HG02588 (cell line): Measurements from ENCODE around the gene RNF4.
"Not testable (repeated sequence)": the region's sequence is repeated elsewhere in the genome, so short reads cannot be mapped to it uniquely, and the experiment has no call there.

Source experiments
- ATAC-seq: cut with Tn5 transposase; IDR thresholded peaks from one replicate; pipeline ENCODE4 v1.9.1; 2021; ENCODE audit warnings: mild to moderate bottlenecking, moderate library complexity; ENCODE audit not compliant: unreplicated experiment

The RNF4 gene

DNA sequence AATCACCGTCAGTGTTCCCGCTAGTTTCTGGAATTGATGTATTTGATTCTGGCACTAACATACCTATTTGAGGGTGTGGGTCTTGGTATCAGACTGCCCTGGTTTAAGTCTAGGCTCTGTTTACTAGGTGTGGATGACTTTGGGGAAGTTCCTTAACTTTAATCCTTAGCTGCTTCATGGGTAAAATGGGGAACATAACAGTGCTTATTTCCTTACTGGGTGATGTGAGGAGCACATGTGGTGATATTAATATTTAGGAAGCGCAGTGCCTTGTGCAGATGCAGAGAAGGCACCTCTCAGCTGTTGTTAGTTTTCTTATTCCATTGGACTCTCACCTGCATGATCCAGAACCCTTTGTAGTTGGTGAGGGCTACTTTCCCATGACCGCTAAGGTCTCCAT, 17.1 kb downstream of the RNF4 start:
- ATAC-seq = no peak

DNA sequence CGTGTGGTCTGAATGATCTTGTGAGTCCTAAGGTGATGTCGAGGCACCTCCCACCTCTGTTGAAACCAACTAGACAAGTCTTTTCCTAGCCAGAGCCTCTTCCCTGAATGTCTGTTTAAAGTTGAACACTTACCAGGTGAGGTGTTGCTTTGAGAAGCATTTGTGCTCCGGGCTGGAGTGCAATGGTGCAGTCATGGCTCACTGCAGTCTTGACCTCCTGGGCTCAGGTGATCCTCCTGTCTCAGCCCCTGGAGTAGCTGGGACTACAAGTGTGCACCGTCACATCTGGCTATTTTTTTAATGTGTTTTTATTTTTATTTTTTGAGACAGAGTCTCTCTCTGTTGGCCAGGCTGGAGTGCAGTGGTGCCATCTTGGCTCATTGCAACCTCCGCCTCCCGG, 18.1 kb downstream of the RNF4 start:
- no peak for ATAC-seq

DNA sequence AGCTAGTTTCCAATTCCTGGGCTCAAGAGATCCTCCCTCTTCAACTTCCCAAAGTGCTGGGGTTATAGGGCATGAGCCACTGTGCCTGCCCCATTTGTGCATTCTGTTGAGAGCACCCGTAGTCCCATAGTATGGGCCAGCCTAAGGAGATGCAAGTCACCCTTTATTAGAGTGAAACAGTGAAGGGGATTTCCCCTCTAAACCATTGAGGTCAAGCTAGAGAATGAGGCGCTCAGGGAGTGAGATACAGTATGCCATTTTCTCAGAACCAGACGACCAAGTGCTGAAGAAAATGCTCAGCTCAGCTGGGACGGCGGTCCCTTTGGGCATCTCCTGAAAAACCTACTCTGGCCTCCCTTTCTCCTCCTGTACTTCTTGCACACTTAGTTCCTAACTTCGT, 18.7 kb downstream of the RNF4 start:
- ATAC-seq = no peak

DNA sequence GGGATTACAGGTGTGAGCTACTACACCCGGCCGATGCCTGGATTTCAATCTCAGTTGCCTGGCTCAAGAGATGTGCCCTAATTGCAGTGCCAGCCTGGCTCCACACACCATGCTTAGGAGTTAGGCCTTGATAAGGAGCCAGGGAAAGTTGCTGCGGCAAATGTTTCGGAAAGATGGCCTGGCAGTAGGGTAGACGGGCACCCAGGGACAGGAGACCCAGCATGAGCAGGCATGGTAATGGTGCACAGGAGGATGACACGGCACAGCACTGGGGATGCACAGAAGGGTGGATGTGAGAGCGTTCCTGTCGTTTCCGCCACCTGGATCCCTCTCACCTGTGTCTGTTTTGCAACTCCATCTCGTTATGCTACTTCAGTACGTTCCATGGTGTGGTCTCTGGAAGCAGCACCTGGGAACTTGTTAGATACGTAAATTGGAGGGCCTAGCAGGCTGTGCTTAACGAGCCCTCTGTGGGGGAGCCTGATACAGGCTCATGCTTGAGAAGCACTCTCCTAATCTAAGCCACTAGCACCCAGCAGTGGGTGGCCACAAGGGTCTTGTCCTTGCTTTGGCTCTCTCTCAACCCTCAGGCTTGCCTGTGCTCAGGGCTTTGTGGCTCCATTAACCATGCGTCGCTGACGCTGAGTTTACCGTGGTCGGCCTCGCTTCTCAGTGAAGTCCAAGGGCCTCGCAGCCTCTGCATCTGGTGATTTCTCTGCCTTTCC, 20.3 kb downstream of the RNF4 start:
- no peak for ATAC-seq

DNA sequence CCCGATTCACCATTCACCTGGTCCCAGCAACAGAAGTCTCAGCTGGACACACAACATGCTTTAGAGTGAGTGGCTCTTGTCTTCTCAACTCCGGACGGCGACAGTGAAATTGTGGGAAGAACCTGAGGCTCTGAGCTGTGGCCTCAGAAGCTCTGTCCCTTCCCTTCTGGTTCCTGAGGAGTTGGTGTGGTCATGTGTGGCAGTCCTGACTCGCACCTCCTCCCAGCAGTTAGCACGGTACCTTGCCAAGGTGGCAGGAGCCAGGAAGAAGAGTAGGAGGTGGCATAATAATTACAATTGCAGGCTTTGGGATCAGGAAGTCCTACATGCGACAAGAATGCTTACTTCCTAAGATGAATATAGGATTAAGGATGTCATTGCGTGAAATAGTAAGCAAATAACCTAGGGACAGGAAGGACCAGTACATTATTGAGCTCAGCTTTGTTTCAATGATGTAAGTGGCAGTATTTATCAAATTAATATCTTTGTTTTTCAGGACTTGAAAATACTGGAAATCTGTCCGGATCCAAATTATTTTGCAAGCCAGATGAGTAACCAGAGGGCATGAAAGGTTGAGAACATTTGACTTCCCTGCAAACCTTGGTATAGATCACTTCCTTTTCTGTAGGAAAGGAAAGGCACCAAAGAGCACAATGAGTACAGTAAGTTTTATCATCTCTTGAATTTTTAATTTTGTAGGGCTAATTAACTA, 21.1 kb downstream of the RNF4 start:
- ATAC-seq = no peak

DNA sequence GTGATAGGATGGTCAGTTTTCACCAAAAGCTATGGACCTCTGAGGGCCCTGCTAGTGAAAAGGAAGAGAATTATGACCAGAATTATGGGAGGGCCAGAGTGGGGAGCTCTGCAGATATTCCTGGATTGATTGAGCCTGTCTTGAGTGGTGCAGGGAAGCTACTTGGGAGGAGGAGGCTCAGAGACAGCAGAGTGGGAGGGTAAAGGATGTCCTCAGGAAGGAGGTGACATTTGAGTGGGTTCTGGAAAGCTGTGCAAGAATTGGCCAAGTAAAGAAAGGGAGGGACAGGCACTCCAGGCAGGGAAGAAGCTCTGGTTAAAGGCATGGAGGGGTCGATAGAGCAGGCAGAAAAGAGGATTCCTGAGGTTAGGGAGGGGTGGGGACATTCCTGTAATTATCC, 24.1 kb downstream of the RNF4 start:
- ATAC-seq = no peak

DNA sequence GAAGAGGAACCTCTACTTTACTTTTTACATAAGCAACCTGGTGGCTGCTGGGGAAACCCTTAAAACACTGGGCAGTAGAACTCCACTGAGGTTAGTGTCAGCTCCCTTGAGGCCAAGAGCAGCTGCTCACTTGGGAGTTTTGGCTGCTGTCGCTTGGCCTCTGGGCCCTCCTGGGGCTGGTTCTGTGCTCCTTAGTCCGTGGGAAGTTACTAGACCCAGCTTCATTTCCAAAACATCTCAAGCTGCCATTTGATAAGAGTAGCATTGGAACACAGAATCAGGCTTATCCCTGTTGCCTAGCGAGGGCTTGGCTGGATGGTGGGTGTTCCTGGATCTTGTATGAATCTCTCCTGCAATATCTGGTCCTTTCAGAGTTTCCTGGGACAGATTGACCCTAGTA, 26.1 kb downstream of the RNF4 start:
- no peak for ATAC-seq

DNA sequence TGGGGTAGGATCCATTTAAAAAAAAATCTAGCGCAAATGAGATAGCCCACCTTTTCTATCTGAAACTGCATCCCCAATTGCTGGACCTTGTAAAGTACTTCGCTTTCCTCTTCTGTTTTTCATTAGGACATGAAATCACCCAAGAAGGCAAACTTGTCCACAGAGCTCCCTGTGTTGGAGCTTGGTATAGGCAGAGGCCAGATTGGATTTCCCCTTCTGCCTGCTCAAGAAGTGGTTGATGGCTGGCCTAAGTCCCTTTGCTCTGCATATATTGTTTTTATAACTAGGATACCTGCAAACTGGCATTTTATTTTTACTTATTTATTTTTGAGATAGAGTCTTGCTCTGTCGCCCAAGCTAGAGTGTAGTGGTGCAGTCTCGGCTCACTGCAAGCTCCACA, 28.4 kb downstream of the RNF4 start:
- ATAC-seq = no peak

DNA sequence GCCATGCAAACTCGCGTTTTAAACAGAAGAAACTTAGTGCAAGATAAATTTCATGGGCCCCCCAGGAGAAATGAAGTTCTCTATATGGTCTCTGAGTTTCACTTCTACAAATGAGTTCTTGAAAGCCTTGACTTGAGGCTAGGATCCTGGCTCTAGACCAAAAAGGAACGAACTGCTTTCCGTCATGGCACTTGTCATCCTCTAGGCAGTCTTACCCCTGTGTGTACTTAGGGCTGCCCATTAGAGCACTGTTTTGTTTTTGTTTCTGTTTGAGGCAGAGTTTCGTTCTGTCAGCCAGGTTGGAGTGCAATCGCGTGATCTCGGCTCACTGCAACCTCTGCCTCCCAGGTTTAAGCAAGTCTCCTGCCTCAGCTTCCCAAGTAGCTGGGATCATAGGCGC, 29.0 kb downstream of the RNF4 start:
- ATAC-seq = peak; percentile 90

DNA sequence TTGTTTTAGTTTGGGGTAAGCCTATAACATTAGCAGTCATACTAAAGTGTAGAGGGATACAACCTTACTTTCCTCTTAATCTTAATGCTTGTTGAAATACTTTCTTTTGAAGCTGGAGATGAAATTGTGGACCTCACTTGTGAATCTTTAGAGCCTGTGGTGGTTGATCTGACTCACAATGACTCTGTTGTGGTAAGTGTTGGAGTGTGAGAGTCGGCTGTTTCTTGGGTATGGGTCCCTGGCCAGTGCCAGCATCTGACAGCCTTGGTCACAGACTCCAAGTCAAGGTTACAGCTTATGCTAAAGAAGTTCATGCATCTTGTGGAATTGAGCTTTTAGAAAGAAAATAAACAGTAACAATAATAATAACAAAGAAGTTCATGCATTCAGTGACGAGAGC, 31.6 kb downstream of the RNF4 start:
- ATAC-seq = no peak

DNA sequence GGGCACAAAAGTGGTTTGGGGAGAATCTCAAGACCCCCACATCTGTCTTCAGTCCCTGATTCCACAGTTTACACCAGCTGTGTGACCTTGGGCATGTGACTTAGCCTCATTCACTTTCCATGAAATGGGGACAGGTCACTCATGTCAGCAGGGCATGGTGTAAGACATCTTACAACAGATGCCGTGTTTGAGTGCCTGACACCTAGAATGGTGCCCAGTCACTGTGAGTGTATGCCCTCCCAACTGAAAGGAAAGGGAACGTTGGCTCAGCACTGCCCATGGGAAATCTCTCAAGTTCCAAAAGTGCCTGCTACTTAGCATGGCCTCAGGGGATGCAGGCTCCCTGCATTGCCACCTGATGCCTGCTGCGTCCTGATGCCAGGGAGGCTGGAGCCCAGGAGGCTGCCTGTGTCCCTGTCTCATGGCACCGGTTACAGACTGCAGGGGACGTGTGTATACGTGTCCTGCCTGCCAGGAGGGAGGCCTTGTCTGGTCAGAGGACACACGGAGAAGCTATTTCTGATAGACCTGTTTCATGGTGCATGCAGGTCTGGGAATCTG, 32.2 kb downstream of the RNF4 start:
- no peak for ATAC-seq

DNA sequence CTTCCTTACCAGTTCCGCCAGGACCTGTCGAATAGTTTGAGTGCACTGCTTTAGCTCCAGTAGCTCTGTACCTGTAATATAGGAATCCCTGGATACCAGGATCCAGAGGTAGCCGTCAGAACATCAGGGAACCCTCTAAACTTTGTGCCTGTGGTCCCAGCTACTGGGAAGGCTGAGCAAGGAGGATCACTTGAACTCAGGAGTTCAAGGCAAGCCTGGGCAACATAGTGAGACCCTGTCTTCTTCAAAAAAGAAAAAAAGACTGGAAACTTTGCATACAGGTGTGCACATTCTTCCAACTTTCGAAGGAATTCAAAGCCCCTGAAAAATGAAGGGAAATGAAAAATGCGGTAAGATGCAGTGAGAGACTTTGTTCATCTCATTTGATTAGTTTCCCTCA, 34.9 kb downstream of the RNF4 start:
- ATAC-seq = no peak

DNA sequence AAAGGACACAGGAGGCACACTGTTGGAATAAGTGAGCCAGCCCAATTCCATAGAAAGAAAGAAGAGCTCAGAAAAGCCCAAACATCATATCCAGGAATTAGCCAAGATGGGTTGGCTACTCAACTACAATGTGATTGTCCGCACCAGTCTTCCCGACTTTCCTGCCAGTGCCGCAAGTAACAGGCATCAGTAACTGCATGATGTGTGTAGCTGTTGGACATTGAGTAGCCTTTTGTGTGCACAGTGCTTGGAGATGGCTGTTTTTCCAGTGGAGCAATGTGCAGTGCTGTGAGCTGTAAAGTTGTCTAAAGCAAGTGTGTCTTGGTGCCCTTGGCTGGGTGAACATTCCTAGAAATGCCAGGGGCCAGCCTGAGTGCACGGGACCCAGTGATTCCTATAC, 38.4 kb downstream of the RNF4 start:
- no peak for ATAC-seq

DNA sequence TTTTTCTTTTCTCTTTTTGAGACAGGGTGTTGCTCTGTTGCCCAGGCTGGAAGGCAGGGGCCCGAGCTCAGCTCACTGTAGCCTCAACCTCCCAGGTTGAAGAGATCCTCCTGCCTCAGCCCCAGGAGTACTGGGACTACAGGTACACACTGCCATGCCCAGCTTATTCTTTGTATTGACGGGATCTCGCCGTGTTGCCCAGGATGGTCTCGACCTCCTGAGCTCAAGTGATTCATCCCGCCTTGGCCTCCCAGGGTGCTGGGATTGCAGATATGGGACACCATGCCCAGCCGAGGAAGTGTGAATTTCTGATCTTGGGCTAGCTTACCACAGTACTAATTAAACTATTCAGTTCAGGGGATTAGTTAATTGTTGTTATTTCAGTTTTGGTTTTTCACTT, 38.9 kb downstream of the RNF4 start:
- ATAC-seq = no peak

DNA sequence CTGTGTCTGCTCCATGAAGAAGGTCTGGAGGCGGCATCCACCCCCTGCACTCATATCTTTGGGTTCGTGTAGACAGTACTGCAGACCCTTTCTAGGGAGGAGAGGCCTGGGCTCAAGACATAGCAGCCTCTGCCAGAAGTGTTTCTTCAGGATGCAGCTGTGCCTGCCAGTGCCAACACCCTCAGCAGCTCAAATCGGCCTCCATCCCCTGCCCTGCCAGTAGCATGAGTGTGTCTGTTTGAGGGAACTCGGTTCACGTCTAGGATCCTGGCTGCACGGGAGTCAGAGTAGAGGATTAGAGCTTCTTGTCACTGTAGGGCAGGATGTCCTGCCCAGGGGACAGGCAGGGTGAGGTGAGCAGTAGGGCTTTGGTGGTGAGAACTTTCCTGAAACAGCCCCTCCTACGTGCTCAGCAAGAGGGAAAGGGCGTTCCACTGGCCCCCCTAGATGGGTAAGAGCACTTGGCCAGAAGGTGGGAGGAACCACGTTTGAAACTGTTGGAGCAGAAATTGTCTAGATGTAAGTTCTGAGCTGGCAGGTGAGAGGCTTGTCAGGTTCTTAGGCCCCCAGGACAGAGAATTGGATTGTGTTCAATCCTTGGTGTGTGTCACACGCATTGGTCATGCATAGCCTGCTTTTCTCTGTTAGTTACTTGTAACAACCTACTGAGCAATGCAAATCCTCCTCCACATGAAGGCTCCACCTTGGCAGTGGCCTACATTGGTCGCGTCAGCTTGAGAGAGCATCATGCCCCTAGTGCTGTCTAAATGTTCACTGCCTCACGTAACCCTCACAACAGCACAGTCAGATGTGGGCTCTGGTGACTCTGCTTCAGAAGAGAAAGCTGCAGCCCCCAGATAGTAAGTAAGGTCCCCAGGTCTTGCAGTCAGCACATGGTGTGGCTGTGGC, 41.7 kb downstream of the RNF4 start:
- no peak for ATAC-seq

DNA sequence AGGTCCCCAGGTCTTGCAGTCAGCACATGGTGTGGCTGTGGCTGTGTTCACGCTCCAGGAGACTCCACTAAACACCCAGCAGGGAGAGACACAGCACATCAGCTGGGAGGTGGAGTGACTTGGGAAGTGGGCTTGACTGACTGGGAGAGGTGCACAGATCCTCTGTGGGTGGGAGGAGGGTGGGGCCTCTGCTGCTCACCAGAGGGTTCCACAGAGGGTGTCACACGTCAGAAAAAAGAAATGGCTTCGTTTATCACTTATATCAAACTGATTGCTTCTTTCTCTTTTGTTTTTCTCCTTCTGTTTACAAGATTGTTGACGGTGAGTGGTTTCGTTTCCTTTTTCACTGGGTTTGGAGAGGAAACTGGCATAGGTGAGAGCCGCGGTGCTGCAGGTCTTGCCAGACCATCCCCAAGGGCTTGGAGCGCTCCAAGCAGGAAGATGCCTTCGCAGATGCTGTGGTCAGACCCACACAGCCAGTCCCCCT, 42.8 kb downstream of the RNF4 start:
- ATAC-seq = no peak

DNA sequence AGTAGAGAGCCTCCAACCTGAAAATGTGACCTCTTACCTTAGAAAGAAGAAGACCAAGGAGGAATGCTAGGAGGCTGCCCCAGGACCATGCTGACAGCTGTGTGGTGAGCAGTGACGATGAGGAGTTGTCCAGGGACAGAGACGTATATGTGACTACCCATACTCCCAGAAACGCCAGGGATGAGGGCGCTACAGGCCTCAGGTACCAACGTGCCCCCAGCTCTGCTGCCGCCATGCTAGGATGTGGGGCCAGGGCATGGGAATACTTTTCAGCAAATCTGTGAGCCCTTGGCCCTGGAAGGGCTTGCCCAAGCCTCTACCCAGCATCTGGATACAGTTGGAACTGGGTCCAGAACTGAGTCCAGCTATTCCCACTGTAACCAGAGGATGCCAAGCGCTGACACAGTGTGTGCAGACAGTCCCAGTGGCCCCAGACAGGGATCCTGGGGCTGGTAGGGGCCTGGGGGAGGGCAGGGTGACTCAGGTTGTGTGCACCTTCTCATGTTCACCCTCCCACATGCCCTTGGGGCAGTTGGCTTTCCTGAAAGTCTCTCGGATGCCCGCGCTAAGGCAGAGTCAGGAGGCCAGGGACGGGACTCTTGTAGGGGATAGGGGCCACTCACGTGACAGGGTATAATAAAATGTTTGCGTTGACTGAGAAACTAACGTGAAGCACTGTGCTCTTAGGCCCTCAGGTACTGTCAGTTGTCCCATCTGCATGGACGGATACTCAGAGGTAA, 43.7 kb downstream of the RNF4 start:
- ATAC-seq = no peak

DNA sequence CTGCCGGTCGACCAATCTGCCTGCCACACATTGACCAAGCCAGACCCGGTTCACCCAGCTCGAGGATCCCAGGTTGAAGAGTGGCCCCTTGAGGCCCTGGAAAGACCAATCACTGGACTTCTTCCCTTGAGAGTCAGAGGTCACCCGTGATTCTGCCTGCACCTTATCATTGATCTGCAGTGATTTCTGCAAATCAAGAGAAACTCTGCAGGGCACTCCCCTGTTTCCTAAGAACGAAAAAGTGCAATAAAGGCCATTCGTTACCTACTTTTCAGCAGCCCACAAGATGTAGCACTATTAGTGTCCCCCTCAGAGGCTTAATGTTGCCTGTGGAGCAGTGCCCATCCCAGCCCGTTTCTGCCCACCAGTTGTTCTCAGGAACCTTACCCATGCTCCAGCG, 45.3 kb downstream of the RNF4 start:
- not testable (repeated sequence) for ATAC-seq

DNA sequence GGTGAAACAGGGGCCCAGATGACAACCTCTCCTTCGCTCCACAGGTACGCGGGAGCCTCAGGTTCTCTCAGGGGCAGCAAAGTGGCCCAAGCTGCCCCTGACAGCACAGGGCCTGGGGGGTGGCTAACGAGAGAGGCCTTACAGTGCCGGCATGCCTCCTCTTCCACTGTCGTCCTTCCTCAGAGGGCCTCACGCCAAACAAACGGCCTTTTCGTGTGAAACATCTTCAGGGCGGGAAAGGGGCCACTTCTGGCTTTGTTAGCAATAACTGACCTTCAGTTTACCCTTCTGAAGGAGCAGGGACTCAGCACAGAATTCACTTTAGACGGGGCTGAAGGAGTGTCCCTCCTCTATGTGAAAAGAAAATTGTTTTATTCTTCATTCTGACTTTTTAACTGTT, 46.0 kb downstream of the RNF4 start:
- ATAC-seq = not testable (repeated sequence)

DNA sequence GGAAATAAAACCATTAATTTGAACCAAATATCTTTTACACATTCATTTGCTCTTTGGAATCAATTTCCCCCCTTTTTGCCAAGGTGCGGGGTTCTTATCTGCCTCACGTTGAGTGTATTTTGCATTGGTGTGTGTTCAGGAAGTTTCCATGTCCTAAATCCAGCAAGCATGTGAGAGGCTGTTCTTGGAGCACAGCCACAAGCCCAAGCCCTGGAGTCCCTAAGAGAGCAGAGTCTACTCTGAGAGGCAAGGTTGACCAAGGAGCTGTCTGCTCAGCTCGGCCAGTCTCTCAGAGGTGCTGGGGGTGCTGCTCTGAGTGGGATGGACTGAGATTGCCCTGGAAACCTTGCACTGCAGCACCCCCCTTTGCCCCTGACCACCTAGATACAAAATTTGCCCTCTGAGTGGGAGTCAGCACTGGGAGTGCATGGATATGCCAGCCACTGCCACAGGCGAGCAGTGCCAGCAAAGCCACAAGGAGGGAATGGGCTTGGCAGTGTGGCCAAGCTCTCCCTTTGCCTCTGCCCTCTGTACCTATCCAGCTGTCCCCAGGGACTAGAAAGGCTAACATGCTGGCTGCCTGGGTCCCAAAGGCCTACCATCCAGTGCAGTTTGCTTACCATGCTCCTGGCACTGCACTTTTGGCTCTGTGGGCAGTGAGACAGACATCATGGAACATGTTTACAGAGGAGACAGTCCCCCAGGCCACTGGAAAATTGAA, 47.1 kb downstream of the RNF4 start:
- ATAC-seq = no peak
